Upper lobe of right lung (tissue), 1 donor: ENCODE data around the gene ARHGAP42. TPM values are rescaled to one million over a fixed set of nuclear protein-coding genes. Genes with fewer than 3 reads are reported as not detected.

Experiments used
- ATAC-seq: fragments of 200-7000 bp; cut with Tn5 transposase; one replicate; pipeline ENCODE4 v1.9.1; 2020; ENCODE audit warnings: mild to moderate bottlenecking, moderate library complexity
- DNase-seq: peaks from one replicate; pipeline ENCODE4 v3.0.0-alpha.2; 2020
- H3K27ac ChIP-seq: fragments of 200-600 bp; one replicate; pipeline ENCODE4 v1.8.0; 2022
- H3K27me3 ChIP-seq: fragments of 200-600 bp; one replicate; pipeline ENCODE4 v1.8.0; 2022; ENCODE audit warnings: mild to moderate bottlenecking
- H3K36me3 ChIP-seq: fragments of 200-600 bp; one replicate; pipeline ENCODE4 v1.8.0; 2022
- H3K4me1 ChIP-seq: fragments of 200-600 bp; one replicate; pipeline ENCODE4 v1.8.0; 2022
- H3K4me3 ChIP-seq: fragments of 200-600 bp; one replicate; pipeline ENCODE4 v1.8.0; 2022; ENCODE audit warnings: mild to moderate bottlenecking
- H3K9me3 ChIP-seq: fragments of 200-600 bp; one replicate; pipeline ENCODE4 v1.8.0; 2022
- CTCF ChIP-seq: fragments of 200-600 bp; IDR thresholded peaks from one replicate; pipeline ENCODE4 v1.8.0; 2022; ENCODE audit warnings: antibody characterized with exemption
- intact Hi-C: fragments of 100-400 bp; cut with DNase I; formaldehyde crosslinking; loops from one replicate; pipeline ENCODE4 v1.11.0; 2022
- total RNA-seq: library from RNA; stranded (reverse); fragmentation: NEBNext Ultra II Directional; extraction: Animal tissue kit (Norgen Biotek cat#: 25700); gene quantifications from one replicate; pipeline ENCODE4 v1.2.1, GENCODE V29; 2021
- donor health status: DM: no; HTN: yes; CAD: no; lungs with severe emphysema.

Gene ARHGAP42
- total RNA-seq, 1 donor from 2014 or later, result 19.8 TPM

- DNase-seq, result no peak
- Histone ChIP-seq H3K9me3 (no peaks in the 10 kb centered on the region), H3K36me3 (no peaks in the 10 kb centered on the region), H3K27ac (no peak overlapping the region), H3K4me1 (no peaks in the 10 kb centered on the region), H3K27me3 (no peaks in the 10 kb centered on the region), H3K4me3 (no peak overlapping the region)
- intact Hi-C loops, result no loop called here
- peak; percentile 95 for ATAC-seq
- no peak for TF ChIP-seq CTCF
Observed at GRCh38 chr11:100785148-100785983, 98.3 kb downstream of the ARHGAP42 start.

- Histone ChIP-seq H3K27ac (no peak overlapping the region), H3K4me3 (no peak overlapping the region), H3K27me3 (no peaks in the 10 kb centered on the region), H3K36me3 (no peaks in the 10 kb centered on the region), H3K9me3 (no peaks in the 10 kb centered on the region), H3K4me1 (no peaks in the 10 kb centered on the region)
- no peak for DNase-seq
- intact Hi-C loops, result no loop called here
- ATAC-seq, result no peak
- TF ChIP-seq CTCF, result no peak
Observed at GRCh38 chr11:100788561-100789295, 101.6 kb downstream of the ARHGAP42 start.

- no peak for TF ChIP-seq CTCF
- DNase-seq, result no peak
- H3K4me3 ChIP-seq, result no peak overlapping the region
- H3K27me3 ChIP-seq, result no peaks in the 10 kb centered on the region
- no peaks in the 10 kb centered on the region for H3K4me1 ChIP-seq
- H3K9me3 ChIP-seq, result no peaks in the 10 kb centered on the region
- intact Hi-C loops, result no loop called here
- H3K36me3 ChIP-seq, result no peaks in the 10 kb centered on the region
- ATAC-seq, result peak; percentile 8
- no peak overlapping the region for H3K27ac ChIP-seq
Observed at GRCh38 chr11:100789500-100789899, 102.4 kb downstream of the ARHGAP42 start.

- DNase-seq, result no peak
Observed at GRCh38 chr11:100790073-100790472, 103.0 kb downstream of the ARHGAP42 start.

GRCh38 chr11:100791103-100791502 is 104.0 kb downstream of the ARHGAP42 start:
- Histone ChIP-seq H3K4me1 (no peaks in the 10 kb centered on the region), H3K9me3 (no peaks in the 10 kb centered on the region), H3K36me3 (no peaks in the 10 kb centered on the region), H3K4me3 (no peak overlapping the region), H3K27me3 (no peaks in the 10 kb centered on the region), H3K27ac (no peak overlapping the region)
- no peak for DNase-seq
- ATAC-seq, result no peak
- no peak for TF ChIP-seq CTCF
- intact Hi-C loops, result no loop called here

More at GRCh38 chr11:100790073-100790472, 103.0 kb downstream of the ARHGAP42 start:
- H3K27ac ChIP-seq, result no peak overlapping the region
- no peak for TF ChIP-seq CTCF
- no peaks in the 10 kb centered on the region for H3K27me3 ChIP-seq
- no peaks in the 10 kb centered on the region for H3K9me3 ChIP-seq
- intact Hi-C loops, result no loop called here
- H3K4me1 ChIP-seq, result no peaks in the 10 kb centered on the region
- no peaks in the 10 kb centered on the region for H3K36me3 ChIP-seq
- no peak for ATAC-seq
- no peak overlapping the region for H3K4me3 ChIP-seq
